Smooth muscle cell (in vitro differentiated cells): ENCODE data around the gene RAPGEF2. TPM values are rescaled to one million over a fixed set of nuclear protein-coding genes. Genes with fewer than 3 reads are reported as not detected.

Experiments
- DNase-seq: peaks from one replicate; lab custom pipeline; 2025; ENCODE audit not compliant: unreplicated experiment; lab: John Stamatoyannopoulos, UW
- H2AFZ ChIP-seq: fragments of 200-600 bp; sonication (generic); 2 replicates; pipeline ENCODE4 v1.6.0; 2016; ENCODE audit warnings: antibody characterized with exemption, low read depth, mild to moderate bottlenecking
- H3F3A ChIP-seq: fragments of 200-600 bp; sonication (generic); 2 replicates; pipeline ENCODE4 v1.6.0; 2017; ENCODE audit warnings: antibody characterized with exemption, low read depth
- H3K27ac ChIP-seq: fragments of 200-600 bp; sonication (generic); 2 replicates; pipeline ENCODE4 v1.5.1; 2016; ENCODE audit warnings: low read depth, mild to moderate bottlenecking
- H3K27me3 ChIP-seq: fragments of 200-600 bp; sonication (generic); 2 replicates; pipeline ENCODE4 v1.6.1; 2016; ENCODE audit warnings: low read depth, mild to moderate bottlenecking
- H3K36me3 ChIP-seq: fragments of 200-600 bp; sonication (generic); 2 replicates; pipeline ENCODE4 v1.5.1; 2016; ENCODE audit warnings: low read depth
- H3K4me1 ChIP-seq: fragments of 200-600 bp; sonication (generic); 2 replicates; pipeline ENCODE4 v1.5.1; 2016; ENCODE audit warnings: low read depth
- H3K4me2 ChIP-seq: fragments of 200-600 bp; sonication (generic); 2 replicates; pipeline ENCODE4 v1.6.0; 2016; ENCODE audit warnings: mild to moderate bottlenecking
- H3K4me3 ChIP-seq: fragments of 200-600 bp; sonication (generic); 2 replicates; pipeline ENCODE4 v1.5.1; 2016; ENCODE audit warnings: mild to moderate bottlenecking
- H3K79me2 ChIP-seq: fragments of 200-600 bp; sonication (generic); 2 replicates; pipeline ENCODE4 v1.6.0; 2016; ENCODE audit warnings: low read depth, mild to moderate bottlenecking
- H3K9ac ChIP-seq: fragments of 200-600 bp; sonication (generic); 2 replicates; pipeline ENCODE4 v1.6.0; 2016; ENCODE audit warnings: low read depth
- H3K9me3 ChIP-seq: fragments of 200-600 bp; sonication (generic); replicated peaks from 2 replicates; pipeline ENCODE4 v1.5.1; 2016; ENCODE audit warnings: low read depth
- H4K20me1 ChIP-seq: fragments of 200-600 bp; sonication (generic); 2 replicates; pipeline ENCODE4 v1.6.0; 2016; ENCODE audit warnings: low read depth
- whole genome bisulfite sequencing: methylation state at CpG from one replicate; pipeline ENCODE4 v1.1.7; 2016; ENCODE audit warnings: low lambda C conversion rate; 5-methylcytosine and 5-hydroxymethylcytosine counted together
- polyA plus RNA-seq: library from polyadenylated mRNA; unstranded; fragments of >200 nt; fragmentation: Nextera tagmentation; extraction: Ambion mirVana; gene quantifications from 2 replicates; pipeline ENCODE4 v1.2.1, GENCODE V29; 2016
- total RNA-seq: library from RNA; depleted of rRNA; stranded (reverse); fragments of >200 nt; gene quantifications from 2 replicates; pipeline ENCODE4 v1.2.3, GENCODE V29; 2014
- TF ChIP-seq, protein P1 (sequence below): fragments of 200-600 bp; sonication (generic); IDR thresholded peaks from 2 replicates; pipeline ENCODE4 v1.5.1; 2017; ENCODE audit warnings: borderline replicate concordance, mild to moderate bottlenecking, antibody characterized with exemption; ENCODE audit not compliant: insufficient read depth, poor library complexity, severe bottlenecking

The RAPGEF2 gene
- total and polyA plus RNA-seq, 2 experiments from 2014 or later, result 7.4 to 44.7 TPM

DNA sequence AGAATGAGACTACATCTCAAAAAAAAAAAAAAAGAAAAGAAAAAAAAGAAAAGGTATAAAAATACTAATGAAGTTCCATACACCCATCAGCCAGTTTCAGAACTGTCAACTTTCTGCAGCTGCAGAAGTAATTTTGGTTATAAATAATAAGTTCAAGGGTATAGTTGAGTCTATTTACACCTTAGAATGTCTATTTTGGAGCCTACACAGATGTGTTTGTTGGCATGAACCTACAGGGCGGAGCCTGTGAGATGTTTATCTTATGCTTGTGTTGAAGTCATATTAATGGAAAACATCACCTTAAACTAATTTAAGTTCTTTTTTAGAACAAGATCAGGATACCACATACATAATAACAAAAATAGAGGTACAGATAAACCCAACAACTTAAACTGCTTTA, 85.8 kb downstream of the RAPGEF2 start:
- Histone ChIP-seq H2AFZ (no peak overlapping the region), H3K27me3 (no peaks in the 10 kb centered on the region), H3K4me3 (no peak overlapping the region), H3K27ac (no peak overlapping the region), H4K20me1 (peaks cover 39% of the 10 kb centered on the region), H3K36me3 (no peaks in the 10 kb centered on the region), H3K4me2 (no peak overlapping the region), H3F3A (no peaks in the 10 kb centered on the region), H3K9me3 (no peaks in the 10 kb centered on the region), H3K79me2 (peaks cover 25% of the 10 kb centered on the region), H3K4me1 (peaks cover 10% of the 10 kb centered on the region), H3K9ac (no peak overlapping the region)
- TF ChIP-seq, protein P1, sequence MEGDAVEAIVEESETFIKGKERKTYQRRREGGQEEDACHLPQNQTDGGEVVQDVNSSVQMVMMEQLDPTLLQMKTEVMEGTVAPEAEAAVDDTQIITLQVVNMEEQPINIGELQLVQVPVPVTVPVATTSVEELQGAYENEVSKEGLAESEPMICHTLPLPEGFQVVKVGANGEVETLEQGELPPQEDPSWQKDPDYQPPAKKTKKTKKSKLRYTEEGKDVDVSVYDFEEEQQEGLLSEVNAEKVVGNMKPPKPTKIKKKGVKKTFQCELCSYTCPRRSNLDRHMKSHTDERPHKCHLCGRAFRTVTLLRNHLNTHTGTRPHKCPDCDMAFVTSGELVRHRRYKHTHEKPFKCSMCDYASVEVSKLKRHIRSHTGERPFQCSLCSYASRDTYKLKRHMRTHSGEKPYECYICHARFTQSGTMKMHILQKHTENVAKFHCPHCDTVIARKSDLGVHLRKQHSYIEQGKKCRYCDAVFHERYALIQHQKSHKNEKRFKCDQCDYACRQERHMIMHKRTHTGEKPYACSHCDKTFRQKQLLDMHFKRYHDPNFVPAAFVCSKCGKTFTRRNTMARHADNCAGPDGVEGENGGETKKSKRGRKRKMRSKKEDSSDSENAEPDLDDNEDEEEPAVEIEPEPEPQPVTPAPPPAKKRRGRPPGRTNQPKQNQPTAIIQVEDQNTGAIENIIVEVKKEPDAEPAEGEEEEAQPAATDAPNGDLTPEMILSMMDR, result no peak
- no peak for DNase-seq
- WGBS, result 100% methylated on average over 1 of the region's 1 CpG

DNA sequence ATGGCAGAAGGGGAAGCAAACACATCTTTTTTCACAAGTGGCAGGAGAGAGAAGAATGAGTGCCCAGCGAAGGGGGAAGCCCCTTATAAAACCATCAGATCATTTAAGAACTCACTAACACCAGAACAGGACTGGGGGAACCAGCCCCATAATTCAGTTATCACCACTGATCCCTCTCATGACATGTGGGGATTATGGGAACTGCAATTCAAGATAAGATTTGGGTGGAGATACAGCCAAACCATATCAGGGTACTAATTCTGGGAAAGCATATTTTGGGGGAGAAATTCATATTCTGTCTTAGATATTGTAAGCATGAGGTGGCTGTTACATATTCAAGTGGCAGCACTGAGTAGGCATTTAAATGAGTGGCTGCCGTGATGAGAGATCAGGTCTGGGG, 87.8 kb downstream of the RAPGEF2 start:
- Histone ChIP-seq H3K9ac (no peak overlapping the region), H4K20me1 (peaks cover 28% of the 10 kb centered on the region), H3K4me3 (no peak overlapping the region), H3F3A (no peaks in the 10 kb centered on the region), H3K27me3 (no peaks in the 10 kb centered on the region), H3K36me3 (no peaks in the 10 kb centered on the region), H3K27ac (no peak overlapping the region), H3K4me2 (no peak overlapping the region), H3K9me3 (no peaks in the 10 kb centered on the region), H3K4me1 (peaks cover 10% of the 10 kb centered on the region), H2AFZ (no peak overlapping the region), H3K79me2 (peaks cover 17% of the 10 kb centered on the region)
- no peak for DNase-seq
- WGBS, result 60% methylated on average over 2 of the region's 2 CpGs
- TF ChIP-seq, protein P1, result no peak

DNA sequence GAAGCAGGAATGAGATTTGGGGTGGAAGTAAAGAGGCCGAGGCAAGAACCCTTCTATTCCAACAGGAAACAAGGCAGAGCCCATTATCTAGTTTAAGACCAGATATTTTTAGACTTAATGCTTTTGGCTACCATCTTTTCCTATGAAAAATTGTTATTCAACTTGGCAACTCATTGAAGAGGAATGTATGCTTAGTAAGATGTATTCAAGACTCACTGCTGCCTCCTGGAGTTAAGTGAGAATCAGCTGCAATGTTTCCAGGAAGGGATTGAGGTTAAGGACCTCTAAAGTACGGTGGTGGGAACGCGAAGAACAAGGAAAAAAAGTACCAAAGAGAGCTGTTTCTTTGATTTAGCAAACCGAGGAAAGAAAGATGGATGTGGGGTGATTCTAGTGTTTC, 89.1 kb downstream of the RAPGEF2 start:
- TF ChIP-seq, protein P1, result peak; percentile 48
- H3K9me3 ChIP-seq, result no peaks in the 10 kb centered on the region
- 50% methylated on average over 5 of the region's 5 CpGs for WGBS
- H3K9ac ChIP-seq, result no peak overlapping the region
- H3F3A ChIP-seq, result no peaks in the 10 kb centered on the region
- peak overlapping the region; percentile 38 for H3K4me2 ChIP-seq
- H3K79me2 ChIP-seq, result peaks cover 8% of the 10 kb centered on the region
- peak overlapping the region; percentile 2 for H3K27ac ChIP-seq
- no peaks in the 10 kb centered on the region for H3K27me3 ChIP-seq
- DNase-seq, result no peak
- peaks cover 10% of the 10 kb centered on the region for H3K4me1 ChIP-seq
- peaks cover 21% of the 10 kb centered on the region for H4K20me1 ChIP-seq
- no peak overlapping the region for H2AFZ ChIP-seq
- H3K4me3 ChIP-seq, result no peak overlapping the region
- no peaks in the 10 kb centered on the region for H3K36me3 ChIP-seq

DNA sequence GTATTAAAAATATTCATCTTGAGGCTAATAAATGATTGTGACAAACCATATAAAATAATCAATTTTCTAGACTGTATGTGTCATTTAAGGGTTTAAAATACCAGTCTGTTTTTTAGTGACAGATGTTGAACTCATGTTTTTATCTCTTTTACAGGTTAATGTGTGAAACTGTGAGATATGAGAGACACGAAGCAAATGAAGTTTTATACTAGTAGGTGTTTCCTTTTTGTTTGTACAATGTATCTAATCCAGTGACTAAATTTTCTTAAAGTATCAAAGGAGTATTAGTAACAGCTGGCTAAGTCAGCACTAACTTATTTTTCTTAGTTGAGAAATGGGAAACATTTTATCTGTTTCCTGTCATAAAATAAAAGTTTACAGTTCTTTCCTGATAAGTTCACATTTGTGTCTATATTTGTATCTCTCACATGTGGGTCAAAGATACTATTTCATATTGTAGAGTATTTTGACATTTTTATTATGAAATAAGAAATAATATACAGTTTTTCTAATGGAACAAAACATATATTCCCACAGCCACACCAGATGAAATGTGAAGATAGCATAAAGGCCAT, 90.3 kb downstream of the RAPGEF2 start:
- TF ChIP-seq, protein P1, result no peak
- Histone ChIP-seq H3K79me2 (peaks cover 3% of the 10 kb centered on the region), H3K9me3 (no peaks in the 10 kb centered on the region), H2AFZ (no peak overlapping the region), H3K27ac (peak overlapping the region; percentile 24), H3K4me1 (peaks cover 10% of the 10 kb centered on the region), H3K36me3 (no peaks in the 10 kb centered on the region), H3K27me3 (no peaks in the 10 kb centered on the region), H3K4me3 (no peak overlapping the region), H4K20me1 (peaks cover 21% of the 10 kb centered on the region), H3K9ac (no peak overlapping the region), H3F3A (no peaks in the 10 kb centered on the region), H3K4me2 (peak overlapping the region; percentile 38)
- WGBS, result 39% methylated on average over 1 of the region's 1 CpG
- DNase-seq, result no peak
